CMK (cell line): Measurements from ENCODE around the gene PARN.
"Not testable (repeated sequence)": the region's sequence is repeated elsewhere in the genome, so short reads cannot be mapped to it uniquely, and the experiment has no call there.

Experiments
- DNase-seq: peaks from one replicate; pipeline ENCODE4 v3.0.0-alpha.2; 2010; ENCODE audit warnings: low read depth

PARN gene, protein sequence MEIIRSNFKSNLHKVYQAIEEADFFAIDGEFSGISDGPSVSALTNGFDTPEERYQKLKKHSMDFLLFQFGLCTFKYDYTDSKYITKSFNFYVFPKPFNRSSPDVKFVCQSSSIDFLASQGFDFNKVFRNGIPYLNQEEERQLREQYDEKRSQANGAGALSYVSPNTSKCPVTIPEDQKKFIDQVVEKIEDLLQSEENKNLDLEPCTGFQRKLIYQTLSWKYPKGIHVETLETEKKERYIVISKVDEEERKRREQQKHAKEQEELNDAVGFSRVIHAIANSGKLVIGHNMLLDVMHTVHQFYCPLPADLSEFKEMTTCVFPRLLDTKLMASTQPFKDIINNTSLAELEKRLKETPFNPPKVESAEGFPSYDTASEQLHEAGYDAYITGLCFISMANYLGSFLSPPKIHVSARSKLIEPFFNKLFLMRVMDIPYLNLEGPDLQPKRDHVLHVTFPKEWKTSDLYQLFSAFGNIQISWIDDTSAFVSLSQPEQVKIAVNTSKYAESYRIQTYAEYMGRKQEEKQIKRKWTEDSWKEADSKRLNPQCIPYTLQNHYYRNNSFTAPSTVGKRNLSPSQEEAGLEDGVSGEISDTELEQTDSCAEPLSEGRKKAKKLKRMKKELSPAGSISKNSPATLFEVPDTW

DNA sequence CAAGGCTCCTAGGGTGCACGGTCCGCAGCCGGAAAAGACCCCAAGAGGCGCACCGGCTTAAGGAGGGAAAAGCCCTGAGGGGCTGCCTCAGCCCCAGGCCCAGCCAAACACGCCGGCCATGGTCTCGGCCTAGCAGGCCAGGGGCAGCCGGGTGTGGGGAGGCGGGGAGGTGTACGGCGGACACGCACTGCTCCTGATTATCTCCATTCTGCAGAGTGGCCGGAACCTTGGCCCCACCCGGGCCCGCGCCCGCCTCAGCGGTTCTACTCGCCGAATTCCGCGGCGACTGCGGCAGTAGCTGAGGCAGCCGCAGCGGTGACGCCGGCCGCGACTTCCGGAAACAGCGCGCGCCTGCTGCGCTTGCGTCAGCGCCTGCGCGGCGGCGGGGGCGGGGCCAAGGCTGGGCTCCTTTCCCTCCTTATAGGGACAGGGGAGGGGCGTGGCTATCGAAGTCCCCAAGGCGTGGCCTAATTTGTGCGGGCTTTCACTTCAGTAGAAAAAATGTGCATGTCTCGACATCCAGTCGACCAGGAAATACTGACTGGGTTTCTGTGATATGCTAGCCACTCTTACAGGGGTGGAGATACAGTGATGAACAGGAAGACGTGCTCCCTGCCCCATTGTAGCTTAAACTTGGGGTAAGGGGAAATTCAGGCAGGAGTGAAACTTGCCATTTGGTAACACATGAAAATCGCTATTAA, at the start of gene PARN:
Gene PARN, minus strand, starts transcription at position 342 of the 701 bp plus-strand sequence. Its CDS starts 135 bp downstream, at position 207.
- DNase-seq: peak; percentile 94

DNA sequence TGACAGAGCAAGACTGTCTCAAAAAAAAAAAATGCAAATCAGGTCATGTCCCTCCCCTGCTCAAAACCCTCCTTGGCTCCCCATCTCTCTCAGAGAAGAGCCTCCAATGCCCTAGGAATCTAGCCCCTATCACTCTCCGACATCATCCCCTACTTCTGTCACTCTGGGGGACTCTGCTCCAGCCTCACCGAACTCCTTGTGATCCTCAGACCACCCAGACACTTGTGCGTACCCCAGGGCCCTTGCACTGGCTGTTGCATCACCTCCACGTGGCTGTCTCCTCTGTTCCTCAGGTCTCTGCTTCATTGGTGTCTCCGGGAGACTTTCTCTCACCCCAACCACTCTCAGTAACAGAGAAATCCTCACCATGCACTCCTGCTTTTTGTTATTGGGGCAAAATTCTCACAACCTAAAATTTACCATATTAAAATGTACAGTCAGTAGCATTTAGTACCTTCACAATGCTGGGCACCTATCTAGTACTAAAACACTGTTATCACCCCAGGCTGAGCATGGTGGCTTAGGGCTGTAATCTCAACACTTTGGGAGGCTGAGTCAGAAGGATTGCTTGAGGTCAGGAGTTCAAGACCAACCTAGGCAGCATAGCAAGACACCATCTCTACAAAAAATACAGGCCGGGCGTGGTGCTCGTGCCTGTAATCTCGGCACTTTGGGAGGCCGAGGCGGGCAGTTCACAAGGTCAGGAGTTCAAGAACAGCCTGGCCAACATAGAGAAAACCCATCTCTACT, 48.9 kb upstream of the PARN start:
- no peak for DNase-seq

DNA sequence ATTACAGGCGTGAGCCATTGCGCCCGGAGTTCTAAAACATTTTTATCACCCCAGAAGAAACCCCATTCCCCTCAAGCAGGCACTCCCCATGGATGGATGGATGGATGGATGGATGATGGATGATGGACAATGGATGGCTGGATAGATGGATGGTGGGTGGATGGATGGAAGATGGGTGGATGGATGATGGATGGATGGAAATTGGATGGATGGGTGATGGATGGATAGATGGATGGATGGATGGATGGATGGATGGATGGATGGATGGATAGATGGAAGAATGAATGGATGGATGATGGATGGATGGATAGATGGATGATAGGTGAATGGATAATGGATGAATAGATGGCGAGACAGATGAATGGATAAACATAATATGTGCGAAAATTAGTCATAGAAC, 47.6 kb upstream of the PARN start:
- no peak for DNase-seq

DNA sequence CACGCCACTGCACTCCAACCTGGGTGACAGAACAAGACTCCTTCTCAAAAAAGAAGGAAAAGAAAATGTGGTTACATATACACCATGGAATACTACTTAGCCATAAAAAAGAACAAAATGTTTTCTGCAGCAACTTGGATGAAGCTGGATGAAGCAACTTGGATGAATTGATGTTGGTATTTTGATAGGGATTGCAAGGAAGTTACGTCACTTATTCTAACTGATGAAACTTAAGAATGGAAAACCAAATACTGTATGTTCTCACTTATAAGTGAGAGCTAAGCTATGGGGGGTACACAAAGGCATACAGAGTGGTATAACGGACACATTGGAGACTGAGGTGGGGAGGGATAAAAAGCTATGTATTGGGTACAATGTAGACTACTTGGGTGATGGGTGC, 46.6 kb upstream of the PARN start:
- DNase-seq: no peak

DNA sequence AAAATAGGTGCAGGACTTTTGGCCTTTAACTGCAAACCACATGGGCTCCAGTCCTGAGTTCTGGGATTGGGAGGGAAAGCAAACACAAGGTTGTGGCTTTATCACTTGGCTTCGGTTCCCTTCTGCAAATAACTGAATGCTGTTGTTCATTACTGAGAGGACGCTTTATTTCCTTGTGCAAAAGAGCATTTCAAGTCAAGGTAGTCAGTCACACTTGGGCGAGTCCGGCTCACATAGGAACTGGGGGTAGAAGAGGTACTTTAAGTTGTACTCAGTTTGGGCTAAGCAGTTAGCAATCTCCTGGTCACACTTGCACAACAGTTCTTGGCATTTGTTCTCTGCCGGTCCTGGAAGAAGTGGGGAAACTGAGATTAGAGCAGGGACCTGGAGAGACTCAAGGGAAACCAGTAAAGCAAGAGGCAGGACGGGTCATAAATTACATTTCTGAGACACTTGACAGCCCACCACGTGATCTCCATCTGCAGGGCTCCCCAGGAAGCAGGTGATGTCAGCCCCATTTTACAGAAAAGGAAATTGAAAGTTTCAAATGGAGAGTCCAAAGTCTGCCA, 42.4 kb upstream of the PARN start:
- no peak for DNase-seq

DNA sequence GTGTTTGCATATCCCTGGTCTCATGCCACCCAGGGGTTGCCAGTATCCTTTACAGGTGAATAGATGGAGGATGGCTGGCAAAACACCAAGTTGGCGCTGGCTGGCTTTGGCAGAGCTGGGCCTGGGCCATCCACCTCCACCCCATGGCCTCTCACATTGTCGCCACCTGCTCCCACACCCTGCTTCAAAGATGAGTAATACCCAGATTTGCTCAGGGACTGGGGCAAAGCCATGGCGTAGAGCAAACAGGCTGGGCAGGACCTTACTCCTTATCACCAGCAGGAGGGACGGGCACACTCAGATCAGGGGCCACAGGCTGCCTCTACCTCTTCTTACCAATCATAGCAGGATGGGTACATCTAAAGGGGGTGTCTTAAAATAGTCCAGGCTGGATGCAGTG, 39.7 kb upstream of the PARN start:
- no peak for DNase-seq

DNA sequence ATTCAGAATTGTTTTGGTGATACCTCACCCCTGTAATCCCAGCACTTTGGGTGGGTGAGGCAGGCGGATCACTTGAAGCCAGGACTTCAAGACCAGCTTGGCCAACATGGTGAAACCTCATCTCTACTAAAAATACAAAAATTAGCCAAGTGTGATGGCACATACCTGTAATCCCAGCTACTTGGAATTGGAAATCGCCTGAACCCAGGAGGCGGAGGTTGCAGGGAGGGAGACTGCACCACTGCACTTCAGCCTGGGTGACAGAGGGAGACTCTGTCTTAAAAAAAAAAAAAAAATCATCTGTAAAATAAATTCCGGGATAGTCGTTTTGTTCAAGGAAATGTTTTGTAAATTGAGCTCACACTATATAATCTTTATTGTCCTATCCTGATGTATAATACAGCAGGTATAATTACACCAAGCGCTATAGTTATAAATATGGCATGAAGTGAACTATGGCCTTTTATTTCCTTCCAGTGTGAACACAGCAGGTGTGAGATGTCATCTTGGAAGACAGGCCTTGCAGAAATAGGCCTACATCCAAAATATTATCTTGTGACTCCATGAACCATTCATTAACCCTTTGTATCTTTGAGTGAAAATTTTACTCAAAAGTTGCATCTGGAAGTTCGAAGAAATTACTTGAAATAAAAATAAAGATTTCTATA, 38.6 kb upstream of the PARN start:
- DNase-seq: no peak

DNA sequence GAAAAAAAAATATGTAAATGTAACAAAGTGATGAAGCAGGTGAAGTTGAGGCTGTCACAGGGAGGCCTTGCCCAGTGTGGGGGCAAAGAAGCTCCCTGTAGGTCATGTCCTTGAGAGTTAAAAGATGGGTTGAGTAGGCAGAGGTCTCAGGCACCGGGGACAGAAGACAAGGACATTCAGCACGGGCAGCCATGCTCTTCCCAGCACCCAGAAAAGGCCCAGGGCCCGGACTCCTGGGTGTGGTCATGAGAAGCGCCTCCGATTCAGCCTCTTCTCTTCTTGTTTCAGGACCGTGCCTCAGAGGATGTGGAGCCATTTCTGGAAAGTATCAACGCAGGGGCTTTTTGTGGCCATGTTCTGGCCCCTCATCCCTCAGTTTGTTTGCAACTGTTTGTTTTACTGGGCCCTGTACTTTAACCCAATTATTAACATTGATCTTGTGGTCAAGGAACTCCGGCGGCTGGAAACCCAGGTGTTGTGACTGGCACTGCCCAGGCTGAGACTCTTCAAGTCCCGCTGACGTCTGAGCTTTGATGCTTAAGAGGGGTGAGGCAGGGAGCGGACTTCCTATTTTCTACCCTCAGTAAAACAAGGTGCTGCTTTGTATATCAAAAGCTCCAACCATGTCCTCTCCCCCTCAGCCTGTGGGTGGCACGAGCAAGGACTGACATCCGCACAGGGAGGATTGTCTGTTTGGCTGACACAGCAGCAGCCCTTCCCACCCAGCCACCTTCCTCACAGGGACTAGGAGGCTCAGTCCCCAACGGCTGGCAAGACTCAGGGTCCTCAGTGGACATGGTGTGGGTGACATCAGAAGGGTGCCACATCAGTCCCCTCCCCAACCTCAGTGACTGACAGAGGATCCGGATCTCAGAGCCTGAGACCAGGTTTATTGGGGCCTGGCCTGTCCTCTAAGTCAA, 37.5 kb upstream of the PARN start:
- DNase-seq: no peak

DNA sequence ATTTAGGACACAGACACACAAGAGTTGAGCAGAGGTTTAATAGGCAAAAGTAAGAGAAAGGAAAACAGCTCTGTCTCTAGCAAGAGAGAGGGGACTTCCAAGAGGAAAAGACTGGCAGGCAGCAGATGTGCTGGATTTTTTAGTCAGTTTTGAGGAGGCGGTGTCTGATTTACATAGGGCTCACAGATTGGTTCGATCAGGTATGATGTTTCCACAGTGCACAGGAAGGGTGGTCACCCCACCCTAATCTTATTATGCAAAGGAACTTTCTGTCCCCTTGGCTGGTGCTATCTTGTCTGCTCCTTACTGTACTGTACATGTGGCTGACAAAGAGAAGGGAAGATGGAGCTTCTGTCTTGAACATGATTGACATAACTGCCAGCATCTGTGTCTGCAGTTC, 28.0 kb upstream of the PARN start:
- no peak for DNase-seq

DNA sequence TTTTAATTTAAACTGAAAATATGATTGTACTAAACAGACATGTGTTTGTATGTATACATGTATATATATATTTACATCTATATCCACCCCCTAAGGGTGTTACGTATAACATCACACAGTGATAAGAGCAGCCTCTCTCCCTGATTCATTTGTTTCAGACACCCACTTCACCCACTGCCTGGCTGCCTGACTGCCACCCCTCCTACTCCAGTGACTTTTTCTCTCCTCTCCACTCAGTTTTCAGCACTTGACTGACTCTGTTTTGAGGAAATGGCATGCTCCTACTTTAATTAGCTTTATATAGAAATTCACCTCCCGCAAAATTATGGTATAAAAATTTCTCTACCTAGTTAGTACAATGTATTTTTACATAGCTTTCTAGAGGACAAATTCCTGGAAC, 22.7 kb upstream of the PARN start:
- no peak for DNase-seq

DNA sequence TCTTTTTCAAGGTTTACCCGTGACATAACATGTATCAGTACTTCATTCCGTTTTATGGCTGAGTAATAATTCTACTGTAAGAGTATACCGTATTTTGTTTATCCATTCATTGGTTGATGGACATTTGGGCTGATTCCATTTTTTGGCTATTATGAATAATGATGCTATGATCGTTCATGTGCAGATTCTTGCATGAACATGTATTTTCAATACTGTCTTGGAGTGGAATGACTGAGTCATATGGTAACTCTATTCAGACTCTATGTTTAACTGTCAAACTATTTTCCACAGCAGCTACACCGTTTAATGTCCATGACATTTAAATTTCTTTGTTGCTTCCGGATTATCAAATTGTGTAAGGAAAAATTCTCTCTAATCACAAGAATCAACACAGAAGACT, 20.6 kb upstream of the PARN start:
- no peak for DNase-seq

DNA sequence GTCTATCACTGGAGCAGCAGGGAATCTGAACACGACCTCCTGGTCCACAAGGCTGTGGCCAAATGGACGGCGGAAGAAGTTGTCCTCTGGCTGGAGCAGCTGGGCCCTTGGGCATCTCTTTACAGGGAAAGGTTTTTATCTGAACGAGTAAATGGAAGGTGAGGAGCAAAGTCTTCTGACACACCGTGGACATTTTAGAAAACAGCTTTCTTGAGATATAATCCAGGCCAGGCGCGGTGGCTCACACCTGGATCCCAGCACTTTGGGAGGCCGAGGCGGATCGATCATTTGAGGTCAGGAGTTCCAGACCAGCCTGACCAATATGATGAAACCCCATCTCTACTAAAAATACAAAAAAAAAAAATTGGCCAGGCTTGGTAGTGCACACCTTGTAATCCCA, 19.8 kb upstream of the PARN start:
- no peak for DNase-seq

DNA sequence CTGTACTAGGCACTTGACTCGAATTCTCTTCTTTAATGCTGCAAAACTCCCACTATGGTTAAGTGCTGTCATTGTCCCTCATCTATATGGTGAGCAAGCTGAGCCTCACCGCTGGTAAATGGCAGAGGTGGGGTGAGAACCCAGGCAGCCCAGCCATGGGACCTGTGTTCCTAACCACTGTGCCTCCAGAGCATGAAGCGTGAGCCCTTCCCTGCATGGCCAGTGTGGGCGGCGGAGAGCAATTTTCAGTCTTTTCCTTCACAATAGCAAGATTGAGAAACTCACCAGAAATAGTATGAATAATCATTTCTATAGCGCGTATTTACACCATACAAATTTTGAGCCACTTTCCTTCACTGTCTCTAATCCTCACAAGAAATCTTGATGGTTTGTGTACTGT, 11.9 kb upstream of the PARN start:
- no peak for DNase-seq

DNA sequence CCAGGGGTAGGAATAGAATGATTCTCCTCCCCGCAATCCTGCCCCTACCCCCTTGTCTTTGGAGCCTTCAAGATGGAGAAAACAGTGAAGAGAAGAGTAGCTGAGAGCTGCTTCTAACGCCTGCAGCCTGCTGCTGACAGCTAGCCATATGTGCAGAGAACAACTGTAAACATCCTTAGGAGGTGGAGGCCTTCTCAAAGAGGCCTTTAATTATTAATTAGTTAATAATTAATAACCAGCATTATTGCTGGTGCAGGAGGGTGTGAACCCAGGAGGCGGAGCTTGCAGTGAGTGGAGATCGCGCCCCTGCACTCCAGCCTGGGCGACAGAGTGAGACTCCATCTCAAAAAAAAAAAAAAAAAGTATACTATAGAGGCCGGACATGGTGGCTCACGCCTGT, 11.1 kb upstream of the PARN start:
- DNase-seq: no peak

DNA sequence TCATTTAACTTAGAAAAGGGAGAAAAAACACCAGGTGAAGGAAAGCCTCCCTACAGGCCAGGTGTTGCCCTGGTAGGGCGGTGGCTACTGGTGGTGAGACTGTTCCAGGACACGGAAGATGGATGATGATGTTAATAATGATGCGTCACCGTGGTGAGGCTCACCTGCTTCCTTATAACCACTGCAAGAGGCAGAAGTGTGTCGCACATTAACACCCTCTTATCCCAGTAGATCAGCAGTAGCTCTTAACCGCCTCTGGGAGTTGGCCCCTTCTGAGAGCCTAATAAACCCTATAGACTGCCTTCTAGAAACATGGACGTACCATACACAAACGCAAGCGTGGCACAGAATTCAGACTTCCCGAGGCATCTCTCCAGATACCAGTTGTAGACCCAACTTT, 10.5 kb upstream of the PARN start:
- no peak for DNase-seq

DNA sequence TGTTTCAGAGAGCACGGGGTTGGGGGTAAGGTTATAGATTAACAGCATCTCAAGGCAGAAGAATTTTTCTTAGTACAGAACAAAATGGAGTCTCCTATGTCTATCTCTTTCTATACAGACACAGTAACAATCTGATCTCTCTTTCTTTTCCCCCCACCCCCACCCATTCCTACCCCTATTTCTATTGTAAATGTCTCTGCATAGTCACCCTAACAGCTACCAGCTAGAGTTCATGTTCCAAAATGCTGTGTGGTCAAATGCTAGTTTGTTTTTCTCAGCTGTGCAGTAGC, 6.8 kb upstream of the PARN start:
- not testable (repeated sequence) for DNase-seq

DNA sequence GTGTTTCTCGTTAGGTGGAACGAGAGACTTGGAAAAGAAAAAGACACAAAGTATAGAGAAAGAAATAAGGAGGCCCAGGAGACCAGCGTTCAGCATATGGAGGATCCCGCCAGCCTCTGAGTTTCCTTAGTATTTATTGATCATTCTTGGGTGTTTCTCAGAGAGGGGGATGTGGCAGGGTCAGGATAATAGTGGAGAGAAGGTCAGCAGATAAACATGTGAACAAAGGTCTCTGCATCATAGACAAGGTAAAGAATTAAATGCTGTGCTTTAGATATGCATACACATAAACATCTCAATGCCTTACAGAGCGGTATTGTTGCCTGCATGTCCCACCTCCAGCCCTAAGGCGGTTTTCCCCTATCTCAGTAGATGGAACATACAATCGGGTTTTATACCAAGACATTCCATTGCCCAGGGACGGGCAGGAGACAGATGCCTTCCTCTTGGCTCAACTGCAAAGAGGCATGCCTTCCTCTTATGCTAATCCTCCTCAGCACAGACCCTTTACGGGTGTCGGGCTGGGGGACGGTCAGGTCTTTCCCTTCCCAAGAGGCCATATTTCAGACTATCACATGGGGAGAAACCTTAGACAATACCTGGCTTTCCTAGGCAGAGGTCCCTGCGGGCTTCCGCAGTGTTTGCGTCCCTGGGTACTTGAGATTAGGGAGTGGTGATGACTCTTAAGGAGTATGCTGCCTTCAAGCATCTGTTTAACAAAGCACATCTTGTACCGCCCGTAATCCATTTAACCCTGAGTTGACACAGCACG, 6.3 kb upstream of the PARN start:
- DNase-seq: not testable (repeated sequence)

DNA sequence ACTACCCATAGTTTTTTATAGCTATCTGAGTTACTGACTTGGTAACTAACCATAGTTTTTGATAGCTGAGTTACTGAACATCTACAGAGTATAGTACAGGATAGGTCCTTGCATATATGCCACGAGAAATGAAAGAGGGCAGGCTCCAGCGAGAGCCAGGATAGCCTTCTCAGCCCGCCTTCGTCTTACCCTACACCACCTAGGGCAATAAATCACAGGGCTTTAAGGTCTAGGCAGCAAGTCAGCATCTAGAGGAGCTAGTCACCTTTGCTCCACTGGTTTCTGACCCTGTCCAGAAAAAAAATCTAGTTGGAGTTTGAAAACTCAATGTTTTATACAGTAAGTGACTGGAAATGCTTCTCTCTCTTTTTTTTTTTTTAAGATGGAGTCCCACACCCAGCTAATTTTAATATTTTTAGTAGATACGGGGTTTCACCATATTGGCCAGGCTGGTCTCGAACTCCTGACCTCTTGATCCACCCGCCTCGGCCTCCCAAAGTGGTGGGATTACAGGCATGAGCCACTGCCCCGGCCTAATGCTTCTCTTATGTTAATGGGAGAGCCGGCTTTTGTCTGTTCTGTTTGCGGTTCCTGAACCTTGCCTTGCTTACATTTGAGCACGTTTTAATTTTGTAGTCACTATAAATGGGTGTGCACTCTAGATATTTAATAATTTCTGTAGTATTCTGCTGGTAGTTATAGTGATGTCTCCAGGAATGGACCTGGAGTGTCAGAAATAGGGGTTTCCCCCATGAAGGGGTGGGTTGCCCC, 5.5 kb upstream of the PARN start:
- DNase-seq: no peak

DNA sequence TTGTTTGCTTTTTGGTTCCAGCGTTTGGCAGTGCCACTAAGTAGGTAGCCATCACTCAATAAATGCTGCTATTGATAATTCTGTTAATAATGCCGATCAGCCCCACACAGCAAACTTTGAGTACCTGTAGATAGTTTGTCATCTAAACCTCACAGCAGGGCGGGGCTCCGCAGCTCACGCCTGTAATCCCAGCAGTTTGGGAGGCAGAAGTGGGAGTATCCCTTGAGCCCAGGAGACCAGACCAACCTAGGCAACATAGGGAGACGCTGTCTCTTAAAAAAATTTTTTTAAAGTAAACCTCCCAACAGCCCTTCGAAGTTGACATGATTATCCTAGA, 4.3 kb upstream of the PARN start:
- DNase-seq: no peak
